GM18519 (cell line): ENCODE data around the gene MOSMO.
"Not testable (repeated sequence)": the region's sequence is repeated elsewhere in the genome, so short reads cannot be mapped to it uniquely, and the experiment has no call there.

ENCODE experiments used
- ATAC-seq: cut with Tn5 transposase; IDR thresholded peaks from one replicate; pipeline ENCODE4 v1.9.1; 2021; ENCODE audit warnings: mild to moderate bottlenecking, moderate library complexity; ENCODE audit not compliant: unreplicated experiment, low FRiP score

MOSMO gene

DNA sequence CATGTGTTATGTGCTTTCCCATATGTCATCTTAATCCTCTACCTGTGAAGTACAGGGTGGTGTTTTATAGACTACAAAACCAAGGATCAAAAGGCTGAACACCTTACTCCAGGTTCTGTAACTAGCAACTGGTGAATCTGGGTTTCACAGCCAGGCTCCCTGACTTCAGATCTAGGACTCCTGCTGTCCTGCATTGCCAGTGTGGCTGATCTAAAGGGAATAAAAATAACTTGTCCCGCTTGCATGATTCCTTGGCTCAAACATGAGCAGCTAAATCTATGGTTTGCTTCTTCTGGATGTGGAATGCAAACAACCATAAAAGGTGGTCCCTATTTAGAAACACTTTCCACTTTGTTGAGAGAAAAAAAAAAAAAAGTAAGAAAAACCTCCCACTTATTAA is 80.7 kb downstream of the MOSMO start:
- ATAC-seq = no peak

DNA sequence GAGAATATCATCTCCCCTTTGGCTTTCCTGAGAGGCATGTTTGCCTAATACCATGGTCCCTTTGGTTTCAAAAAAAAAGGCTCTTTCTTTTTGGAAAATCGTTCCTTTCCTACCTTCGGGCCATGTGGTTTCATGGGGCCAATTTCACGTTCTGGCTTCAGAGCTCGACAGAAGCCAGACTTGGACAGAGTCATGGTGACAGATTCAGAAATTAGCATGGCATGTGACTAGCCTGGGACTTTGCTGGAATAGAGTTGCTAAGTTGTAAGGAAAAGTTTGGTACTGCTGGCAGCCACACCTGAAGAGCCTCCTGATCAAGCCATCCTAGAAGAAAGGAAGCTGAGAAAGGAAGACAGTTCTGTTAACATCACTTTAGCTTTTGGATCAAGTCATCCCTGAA is 82.0 kb downstream of the MOSMO start:
- ATAC-seq = no peak

DNA sequence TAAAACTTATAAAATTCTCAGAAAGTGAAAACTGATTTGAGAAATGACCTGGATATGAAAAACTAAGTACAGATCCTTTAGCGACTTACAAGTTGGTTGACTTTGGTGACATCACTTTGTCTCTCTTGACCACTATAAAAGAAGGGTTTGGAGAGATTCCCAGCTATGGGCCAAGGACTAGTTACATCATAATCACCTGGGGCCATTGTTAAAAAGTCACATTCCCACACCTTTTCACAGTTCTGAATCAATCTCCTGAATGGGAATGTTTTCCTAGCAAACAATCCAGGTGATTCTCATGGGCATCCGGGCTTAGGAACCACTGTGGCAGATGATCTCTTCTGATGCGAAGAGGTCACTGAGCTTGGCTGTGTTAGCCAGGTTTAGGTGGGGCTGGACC is 83.8 kb downstream of the MOSMO start:
- ATAC-seq = no peak

DNA sequence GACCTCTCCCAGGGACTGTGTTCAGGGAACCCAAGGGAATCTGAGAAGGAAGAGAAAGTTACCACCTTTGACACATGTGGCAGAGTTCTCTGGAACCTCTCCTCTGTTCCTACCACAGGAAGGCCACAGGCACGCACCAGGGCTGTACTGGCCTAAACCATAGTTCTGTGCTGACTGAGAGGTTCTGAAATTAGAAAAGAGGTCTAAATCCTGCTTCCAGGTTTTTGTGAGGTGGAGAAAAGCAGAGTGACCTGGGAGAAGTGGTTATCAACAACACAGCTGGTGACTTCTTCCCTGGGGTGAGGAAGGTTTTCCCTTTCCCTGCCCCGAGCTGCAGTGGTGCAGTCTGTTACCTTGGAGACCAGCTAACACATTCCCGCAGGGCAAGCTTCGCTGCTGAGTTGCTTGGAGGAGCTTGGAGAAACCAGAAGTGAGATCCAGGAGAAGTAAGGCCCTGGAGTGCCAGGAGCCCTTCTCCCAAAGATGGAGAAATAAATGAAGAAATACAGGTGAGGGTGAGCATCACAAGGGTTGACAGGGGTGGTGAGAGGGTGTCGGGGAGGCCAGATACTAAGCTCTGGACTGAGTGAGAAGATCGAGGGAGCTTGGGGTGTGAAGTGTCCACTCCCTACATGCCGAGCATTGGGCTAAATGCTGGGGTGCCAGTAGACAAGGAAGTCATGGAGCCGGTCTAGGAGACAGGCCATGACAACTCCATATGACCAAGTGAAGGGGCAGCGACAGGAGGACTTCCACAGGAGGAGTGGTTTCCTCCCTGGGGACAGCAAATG is 84.4 kb downstream of the MOSMO start, which contains the start of gene VWA3A:
Gene VWA3A (plus strand): TSS at position 399 of the 791 bp plus-strand sequence. CDS start 97 bp downstream, at position 496.
- ATAC-seq = no peak

DNA sequence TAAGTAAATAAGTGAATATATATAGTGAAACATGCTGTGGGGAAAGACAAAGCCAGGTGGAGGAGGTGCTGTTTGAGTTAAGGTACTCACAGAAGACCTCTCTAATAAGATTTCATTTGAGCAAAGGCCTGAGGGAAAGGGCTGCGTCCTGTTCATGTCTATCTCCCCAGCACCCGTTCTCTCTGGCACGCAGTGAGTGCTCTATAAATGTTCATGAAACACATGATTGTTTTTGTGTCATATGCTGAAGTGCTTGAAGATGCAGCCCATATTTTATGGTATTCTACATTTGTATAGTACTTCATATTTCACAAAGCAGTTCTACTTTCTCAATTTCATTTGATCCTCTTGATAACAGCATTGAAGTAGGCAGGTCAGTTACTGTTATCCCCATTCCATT is 85.4 kb downstream of the MOSMO start:
- no peak for ATAC-seq

DNA sequence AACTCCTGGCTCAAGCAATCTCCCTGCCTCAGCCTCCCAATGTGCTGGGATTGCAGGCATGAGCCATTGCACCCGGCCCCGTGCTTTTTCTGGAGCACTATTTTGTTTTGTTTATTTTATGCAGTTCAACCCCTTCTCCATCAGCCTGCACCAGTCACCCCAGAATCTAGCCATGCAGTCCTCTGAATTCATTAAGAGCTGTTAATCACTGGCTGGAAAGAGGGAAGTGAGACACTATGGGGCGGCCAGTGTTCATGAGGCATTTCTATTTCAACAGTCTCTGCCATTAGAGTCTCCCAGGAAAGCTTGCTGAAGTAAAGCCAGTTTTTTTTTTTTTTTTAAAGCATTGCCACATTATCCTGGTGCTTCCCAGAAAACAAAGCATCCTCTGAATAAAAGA is 86.1 kb downstream of the MOSMO start:
- ATAC-seq = no peak

DNA sequence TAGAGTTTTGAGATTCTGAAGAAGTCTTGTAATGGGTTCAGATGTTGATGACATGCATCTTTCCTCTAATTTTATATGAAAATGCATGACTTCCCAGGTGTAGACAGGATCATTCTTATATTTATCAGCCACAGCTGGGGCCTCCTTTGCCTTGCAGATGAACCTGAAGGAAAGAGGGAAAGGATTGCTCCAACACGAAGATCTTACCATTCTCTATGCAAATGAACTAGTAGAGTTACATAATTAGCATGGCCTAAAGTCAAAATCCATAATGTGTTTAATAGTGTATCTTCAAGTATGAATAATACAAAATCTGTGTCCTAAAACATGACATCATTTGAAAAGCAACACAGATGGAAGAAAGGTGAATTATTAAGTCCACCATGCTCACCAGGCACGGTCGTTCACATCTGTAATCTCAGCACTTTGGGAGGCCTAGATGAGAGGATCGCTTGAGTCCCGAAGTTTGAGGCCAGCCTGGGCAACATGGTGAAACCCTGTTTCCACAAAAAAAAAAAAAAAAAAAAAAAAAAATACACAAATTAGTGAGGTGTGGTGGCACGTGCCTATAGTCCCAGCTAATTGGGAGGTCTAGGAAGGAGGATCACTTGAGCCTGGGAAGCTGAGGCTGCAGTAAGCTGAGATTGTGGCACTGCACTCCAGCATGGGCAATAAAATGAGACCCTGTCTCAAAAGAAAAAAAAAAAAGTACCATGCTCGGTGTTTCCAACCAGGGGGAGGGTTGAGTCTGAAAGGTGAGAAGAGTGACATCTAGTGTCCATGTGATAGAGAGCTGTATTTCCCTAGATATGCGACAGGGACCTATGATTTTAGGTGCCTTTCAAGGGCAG is 90.7 kb downstream of the MOSMO start:
- no peak for ATAC-seq

DNA sequence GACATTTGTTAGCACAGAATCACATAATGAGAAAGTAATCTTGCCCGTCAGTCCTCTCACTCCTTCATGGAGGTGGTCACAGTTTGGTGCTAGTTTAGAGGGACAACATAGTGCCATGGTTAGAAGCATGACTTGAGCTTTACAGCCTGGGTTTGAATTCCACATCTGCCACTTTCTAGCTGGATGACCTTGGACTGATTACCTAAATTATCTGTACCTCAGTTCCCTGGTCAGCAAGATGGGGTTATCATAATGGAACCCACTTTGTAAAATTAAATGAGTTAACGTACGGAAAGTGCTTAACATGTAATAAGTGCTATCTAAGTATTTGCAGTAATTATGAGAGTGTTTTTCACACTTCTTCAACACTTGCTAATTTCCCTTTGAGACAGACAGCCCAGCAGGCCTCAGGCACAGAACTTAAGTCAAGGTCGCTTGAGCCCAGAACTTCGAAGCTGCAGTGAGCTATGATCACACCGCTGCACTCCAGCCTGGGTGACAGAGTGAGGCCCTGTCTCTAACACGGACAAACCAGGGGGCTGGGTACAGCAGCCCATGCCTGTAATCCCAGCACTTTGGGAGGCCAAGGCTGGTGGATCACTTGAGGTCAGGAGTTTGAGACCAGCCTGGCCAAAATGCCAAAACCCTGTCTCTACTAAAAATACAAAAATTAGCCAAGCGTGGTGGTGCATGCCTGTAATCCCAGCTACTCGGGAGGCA is 91.5 kb downstream of the MOSMO start:
- no peak for ATAC-seq

DNA sequence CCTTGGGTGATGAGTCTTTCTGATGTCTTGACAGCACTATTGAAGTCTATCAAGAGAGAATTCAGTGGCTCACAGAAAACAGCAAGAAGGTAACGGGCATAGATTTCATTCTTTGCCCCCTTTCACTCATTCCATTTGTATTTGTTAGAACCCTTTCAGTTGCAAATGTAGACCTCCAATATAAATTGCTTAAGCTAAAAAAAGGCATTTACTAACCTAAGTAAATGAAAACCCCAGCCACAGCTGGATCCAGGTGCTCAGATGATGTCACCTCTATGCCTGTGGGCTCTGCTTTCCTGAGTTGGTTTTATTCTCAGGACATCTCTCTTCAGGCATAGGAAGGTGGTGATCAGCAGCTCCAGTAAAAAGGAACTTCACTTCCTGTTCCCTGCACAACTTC is 95.5 kb downstream of the MOSMO start:
- ATAC-seq = no peak

DNA sequence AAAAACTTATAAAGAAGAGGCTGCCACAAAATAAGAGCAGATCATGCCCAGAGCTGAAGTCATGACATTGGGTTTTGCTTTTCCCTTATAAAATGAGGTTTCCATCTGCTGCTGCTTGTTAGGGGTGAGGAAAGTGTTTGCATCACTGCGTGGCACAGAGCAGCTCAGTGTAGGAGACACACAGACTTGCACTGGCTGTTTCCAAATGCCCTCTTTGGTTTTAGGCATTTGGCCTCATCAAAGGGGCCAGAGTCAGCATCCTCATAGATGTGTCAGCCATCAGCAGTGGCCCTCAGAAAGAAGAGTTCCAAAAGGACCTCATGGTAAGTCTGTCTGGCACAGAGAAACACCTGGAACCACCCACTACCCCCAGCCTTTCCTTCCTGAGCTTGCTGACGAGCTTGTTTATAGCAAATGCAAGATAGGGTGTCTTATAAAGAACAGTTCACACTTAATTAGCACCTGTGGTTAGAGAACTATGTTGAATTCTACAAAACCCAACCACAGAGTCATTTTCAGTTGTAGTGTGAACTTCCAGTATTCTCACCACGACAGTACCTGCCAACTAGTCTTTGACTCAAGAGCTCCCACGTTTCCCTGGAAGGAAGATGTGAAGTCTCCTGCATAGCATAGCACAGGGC is 101.5 kb downstream of the MOSMO start:
- no peak for ATAC-seq

DNA sequence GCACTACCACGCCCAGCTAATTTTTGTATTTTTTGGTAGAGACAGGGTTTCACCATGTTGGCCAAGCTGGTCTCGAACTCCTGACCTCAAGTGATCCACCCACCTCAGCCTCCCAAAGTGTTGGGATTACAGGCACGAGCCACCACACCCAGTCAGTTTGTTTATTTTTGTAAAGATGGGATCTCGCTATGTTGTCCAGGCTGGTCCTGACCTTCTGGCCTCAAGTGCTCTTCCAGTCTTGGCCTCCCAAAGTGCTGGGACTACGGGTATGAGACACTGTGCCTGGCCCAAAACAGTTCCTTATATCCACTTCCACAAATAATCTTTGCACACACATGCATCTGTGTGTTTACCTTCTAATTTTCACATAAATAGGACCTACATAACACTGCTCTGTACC is 103.7 kb downstream of the MOSMO start:
- not testable (repeated sequence) for ATAC-seq

DNA sequence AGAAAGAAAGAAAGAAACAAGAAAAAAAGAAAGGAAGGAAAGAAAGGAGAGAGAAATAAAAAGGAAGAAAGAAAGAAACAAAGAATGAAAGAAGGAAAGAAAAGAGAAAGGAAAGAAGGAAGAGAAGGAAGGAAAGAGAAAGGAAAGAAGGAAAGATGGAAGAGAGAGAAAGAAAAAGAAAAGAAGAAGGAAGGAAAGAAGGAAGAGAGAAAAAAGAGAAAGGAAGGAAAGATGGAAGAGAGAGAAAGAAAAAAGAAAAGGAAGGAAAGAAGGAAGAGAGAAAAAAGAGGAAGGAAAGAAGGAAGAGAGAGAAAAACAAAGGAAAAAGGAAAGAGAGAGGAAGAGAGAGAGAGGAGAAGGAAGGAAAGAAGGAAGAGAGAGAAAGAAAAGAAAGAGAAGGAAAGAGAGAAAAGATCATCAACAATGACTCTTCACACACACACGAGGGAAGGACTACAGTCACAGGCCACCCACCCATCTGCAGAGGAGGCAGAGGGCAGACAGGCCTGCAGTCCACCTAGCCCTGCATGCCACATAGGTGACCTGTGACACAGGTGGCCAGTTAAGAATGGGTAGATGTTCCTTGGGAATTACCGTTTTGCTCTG is 108.3 kb downstream of the MOSMO start:
- ATAC-seq = no peak

DNA sequence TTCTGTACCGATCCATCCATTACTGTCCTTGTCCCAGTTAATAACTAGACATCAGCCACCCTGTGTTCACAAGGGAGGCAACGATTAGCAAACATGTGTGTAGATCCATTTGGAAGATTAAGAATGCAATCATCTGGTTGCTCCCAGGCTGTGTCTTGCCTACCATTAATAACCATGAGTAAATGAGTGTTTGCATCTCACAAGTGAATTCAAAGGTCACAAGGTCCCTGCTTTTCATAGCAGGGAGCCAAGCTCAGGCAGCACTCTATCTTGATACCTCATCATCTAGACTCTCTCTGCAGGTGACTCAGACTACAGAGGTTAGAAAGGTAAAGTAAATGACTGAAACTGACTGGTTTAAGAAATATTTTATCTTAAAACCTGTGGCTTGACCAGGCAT is 109.7 kb downstream of the MOSMO start:
- no peak for ATAC-seq

DNA sequence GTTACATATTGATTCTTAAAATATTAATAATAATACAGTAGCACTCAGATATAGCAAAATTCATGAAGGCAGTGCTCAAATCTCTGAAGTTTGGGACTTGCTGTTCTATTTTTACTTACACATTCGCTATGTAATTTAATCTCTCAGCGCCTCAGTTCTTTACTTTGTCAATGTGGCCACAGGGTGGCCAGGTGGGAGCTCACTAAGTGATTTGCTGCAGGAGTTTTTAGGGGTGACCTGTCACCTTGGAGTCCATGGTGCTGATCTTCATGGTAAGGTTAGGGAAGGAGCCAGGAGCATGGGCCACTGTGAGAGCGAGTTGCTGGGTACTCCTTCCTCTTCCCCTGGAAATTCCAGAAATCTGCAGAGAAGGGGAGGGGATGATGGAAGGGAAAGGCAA is 112.5 kb downstream of the MOSMO start:
- ATAC-seq = no peak

DNA sequence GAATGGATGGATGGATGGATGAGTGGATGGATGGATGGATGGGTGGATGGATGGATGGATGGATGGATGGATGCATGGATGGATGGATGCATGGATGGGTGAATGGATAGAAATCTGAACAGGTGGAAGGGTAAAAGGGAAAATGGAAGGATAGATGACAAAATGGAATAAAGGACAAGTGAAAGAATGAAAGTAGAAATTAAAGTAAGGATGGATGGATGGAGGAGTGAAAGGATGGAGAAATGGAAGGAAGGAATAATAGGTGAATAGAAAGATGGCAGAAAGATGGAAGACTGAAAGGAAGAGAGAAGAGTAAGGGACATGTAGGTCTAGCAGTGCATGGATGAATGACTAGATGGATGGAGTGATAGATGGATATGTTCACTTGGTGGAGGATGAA is 114.3 kb downstream of the MOSMO start:
- no peak for ATAC-seq

DNA sequence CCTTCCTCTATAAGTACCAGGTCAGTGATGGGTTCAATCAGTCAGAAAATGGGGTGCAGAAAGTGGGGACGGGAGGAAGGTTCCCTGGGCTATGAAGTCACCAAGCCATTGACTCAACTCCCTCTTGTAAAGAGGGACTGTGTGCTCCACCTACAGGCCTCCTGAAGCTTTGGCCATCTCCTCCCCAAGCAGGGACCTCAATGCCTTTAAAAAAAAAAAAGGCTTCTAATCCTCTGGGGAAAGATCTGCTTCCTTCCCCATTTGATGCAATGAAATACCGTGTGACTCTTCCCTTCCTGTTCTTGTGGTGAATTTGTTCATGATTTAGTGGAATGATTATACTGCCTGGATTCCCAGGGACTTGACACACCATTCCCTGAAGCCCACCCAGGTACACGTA is 115.2 kb downstream of the MOSMO start:
- no peak for ATAC-seq

DNA sequence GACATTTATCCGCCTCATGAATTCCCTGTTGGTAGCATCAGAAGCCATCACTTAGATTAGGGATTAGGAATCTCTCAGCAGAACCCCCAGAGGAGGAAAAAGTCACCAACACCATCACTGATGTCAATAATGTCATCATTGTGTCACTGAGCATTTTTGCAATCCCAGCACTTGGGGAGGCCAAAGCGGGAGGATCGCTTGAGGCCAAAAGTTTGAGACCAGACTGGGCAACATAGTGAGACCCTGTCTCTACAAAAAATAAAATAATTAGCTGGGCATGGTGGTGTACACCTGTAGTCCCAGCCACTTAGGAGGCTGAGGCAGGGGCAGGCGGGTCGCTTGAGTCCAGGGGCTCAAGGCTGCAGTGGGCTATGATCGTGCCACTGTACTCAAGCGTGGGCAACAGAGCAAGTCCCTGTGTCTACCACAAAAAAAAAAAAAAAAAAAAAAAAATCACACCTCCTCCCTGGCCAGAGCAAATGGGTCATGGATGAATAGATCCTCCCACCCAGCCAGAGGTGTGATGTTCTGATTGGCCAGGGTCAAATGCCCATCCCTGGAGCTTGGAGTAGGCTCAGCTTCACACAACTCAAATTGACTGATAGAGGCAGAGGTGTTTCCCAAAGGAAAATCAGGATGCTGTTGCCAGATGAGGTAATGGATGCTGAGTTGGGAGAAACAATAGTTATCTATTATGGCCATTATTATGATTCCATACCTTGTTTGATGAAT is 116.0 kb downstream of the MOSMO start:
- ATAC-seq = no peak

DNA sequence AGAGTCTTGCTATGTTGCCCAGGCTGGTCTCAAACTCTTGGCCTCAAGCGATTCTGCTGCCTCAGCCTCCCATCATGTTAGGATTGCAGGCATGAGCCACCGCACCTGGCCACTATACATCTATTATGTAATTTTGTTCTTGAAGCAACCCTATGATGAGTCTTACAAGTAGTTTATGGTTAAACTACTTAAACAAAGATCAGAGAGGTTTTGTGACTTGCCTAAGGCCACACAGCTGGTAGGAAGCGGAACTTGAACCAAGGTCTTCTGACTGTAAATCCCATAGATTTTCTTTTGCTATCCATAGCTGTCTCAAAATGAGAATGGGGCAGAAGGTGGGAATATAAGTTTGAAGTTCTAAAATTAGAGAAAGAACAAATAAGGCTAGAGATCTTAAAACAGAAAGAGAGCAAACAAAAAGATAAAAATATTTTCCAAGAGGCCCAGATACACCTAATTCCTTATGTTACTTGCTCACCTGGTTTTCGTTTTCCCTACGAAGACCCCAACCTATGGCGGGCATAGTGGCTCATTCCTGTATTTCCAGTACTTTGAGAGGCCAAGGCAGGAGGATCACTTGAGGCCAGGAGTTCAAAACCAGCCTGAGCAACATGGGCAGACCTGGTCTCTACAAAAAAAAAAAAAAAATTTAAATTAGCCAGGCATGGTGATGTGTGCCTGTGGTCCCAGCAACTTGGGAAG is 116.8 kb downstream of the MOSMO start:
- ATAC-seq = no peak

DNA sequence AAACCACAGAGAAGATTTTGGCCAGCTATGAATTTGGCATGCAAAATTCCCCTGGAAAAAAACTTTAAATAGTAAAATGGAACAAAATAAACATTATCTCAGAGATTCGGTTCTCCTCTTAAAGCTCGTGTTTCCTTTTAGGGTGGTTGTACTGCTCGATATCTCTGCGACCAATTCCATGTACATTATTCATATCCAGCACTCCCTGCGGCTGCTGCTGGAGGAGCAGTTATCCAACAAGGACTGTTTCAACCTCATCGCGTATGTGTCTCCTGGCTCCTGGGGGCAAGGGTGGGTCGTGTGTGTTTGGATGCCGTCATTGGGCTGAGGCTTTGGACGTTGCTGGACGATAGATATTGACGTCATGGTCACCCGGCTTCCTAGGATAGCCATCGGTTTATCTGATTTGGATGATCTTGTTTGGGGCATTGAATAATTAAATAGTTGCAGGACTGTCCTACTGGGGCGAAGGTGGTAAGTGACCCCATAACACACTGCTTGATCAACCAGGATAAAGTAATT is 118.2 kb downstream of the MOSMO start:
- no peak for ATAC-seq
